ENCODE measurements around the gene TKT.

- TF ChIP-seq, protein P1, sequence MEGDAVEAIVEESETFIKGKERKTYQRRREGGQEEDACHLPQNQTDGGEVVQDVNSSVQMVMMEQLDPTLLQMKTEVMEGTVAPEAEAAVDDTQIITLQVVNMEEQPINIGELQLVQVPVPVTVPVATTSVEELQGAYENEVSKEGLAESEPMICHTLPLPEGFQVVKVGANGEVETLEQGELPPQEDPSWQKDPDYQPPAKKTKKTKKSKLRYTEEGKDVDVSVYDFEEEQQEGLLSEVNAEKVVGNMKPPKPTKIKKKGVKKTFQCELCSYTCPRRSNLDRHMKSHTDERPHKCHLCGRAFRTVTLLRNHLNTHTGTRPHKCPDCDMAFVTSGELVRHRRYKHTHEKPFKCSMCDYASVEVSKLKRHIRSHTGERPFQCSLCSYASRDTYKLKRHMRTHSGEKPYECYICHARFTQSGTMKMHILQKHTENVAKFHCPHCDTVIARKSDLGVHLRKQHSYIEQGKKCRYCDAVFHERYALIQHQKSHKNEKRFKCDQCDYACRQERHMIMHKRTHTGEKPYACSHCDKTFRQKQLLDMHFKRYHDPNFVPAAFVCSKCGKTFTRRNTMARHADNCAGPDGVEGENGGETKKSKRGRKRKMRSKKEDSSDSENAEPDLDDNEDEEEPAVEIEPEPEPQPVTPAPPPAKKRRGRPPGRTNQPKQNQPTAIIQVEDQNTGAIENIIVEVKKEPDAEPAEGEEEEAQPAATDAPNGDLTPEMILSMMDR (IDR thresholded peaks at IDR 0.05), result no peak
- TF ChIP-seq ZFX (IDR thresholded peaks at IDR 0.05; ENCODE audit: borderline replicate concordance), result no peak
These were observed 37.7 kb downstream of the TKT start for GRCh38 chr3:53218131-53218530.

Measured in 22Rv1 (cell line).